H1 (cell line): Measurements from ENCODE around the gene GMPR2.

ENCODE experiments used
- CREB1 ChIP-seq: IDR thresholded peaks from 2 replicates; pipeline ENCODE4 v1.6.1; 2012; ENCODE audit warnings: inconsistent platforms
- EP300 ChIP-seq, 2 experiments: IDR thresholded peaks; 1 replicate in 1 of 2; 2 replicates in 1 of 2; pipeline ENCODE4 v1.6.1; 2011 to 2012; ENCODE audit warnings: low read depth in 2 of 2, low read length in 2 of 2, mild to moderate bottlenecking in 2 of 2, borderline replicate concordance in 1 of 2, inconsistent platforms in 1 of 2, moderate library complexity in 1 of 2
- EZH2 ChIP-seq: fragments of 200-600 bp; sonication (generic); IDR thresholded peaks from 2 replicates; pipeline ENCODE4 v1.7.1; 2012; ENCODE audit warnings: low read depth, mild to moderate bottlenecking, moderate library complexity, low read length, inconsistent platforms; ENCODE audit not compliant: severe bottlenecking
- FOSL1 ChIP-seq: IDR thresholded peaks from 2 replicates; pipeline ENCODE4 v1.6.1; 2011; ENCODE audit warnings: mild to moderate bottlenecking, low read depth, low read length, moderate library complexity; ENCODE audit not compliant: insufficient read depth
- JUND ChIP-seq: IDR thresholded peaks from 2 replicates; pipeline ENCODE4 v1.6.1; 2011; ENCODE audit warnings: mild to moderate bottlenecking, improper control_type of control experiment, low read length
- MAX ChIP-seq: IDR thresholded peaks from 2 replicates; pipeline ENCODE4 v1.6.1; 2012; ENCODE audit warnings: inconsistent platforms
- POLR2A ChIP-seq, 2 experiments: IDR thresholded peaks; 1 replicate in 1 of 2; 2 replicates in 1 of 2; pipeline ENCODE4 v1.6.1; 2011; ENCODE audit warnings: low read depth in 2 of 2, low read length in 2 of 2, mild to moderate bottlenecking in 2 of 2; ENCODE audit errors: control extremely low read depth in 1 of 2
- SP1 ChIP-seq: IDR thresholded peaks from 2 replicates; pipeline ENCODE4 v1.6.1; 2011; ENCODE audit warnings: low read depth, low read length
- TF ChIP-seq, protein P1 (sequence below), 3 experiments: IDR thresholded peaks; 1 replicate in 2 of 3; 2 replicates in 1 of 3; pipeline versions ENCODE4 v1.5.1 to v1.6.1; 2011; ENCODE audit warnings: low read length in 3 of 3, mild to moderate bottlenecking in 3 of 3, inconsistent platforms in 2 of 3, low read depth in 1 of 3, moderate library complexity in 1 of 3; ENCODE audit not compliant: insufficient read depth in 1 of 3; ENCODE audit errors: control extremely low read depth in 1 of 3
- TF ChIP-seq, protein P2 (sequence below): IDR thresholded peaks from 2 replicates; pipeline ENCODE4 v1.6.1; 2011; ENCODE audit warnings: low read length, improper control_type of control experiment

DNA sequence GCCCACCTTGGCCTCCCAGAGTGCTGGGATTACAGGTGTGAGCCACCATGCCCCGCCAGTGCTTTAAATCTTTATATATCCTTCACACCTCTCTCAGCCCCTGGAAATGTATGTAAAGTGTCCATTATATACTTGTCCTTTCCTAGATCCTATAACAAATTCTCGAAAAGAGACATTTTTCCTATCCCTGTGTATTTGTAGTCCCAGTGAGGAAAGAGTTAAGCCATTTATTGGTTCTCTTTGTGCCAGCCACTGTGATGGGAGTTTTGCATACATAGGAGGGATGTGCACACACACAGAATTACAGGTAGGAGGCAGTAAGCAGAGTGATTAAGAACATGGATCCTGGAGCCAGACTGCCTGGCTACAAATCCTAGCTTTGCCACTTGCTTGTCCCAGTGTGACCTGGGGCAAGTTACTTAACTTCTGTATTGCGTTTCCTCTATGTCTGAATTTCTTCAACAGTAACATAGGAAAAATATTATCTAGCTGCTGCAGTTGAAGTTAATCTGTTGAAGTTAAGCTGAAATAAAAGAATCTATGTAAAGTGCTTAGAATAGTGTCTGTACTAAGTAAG lies 40.8 kb downstream of the GMPR2 start:
- no peak for TF ChIP-seq JUND
- TF ChIP-seq, protein P1, sequence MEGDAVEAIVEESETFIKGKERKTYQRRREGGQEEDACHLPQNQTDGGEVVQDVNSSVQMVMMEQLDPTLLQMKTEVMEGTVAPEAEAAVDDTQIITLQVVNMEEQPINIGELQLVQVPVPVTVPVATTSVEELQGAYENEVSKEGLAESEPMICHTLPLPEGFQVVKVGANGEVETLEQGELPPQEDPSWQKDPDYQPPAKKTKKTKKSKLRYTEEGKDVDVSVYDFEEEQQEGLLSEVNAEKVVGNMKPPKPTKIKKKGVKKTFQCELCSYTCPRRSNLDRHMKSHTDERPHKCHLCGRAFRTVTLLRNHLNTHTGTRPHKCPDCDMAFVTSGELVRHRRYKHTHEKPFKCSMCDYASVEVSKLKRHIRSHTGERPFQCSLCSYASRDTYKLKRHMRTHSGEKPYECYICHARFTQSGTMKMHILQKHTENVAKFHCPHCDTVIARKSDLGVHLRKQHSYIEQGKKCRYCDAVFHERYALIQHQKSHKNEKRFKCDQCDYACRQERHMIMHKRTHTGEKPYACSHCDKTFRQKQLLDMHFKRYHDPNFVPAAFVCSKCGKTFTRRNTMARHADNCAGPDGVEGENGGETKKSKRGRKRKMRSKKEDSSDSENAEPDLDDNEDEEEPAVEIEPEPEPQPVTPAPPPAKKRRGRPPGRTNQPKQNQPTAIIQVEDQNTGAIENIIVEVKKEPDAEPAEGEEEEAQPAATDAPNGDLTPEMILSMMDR (IDR thresholded peaks at IDR 0.05; ENCODE audit: control extremely low read depth in 1 of 3, insufficient read depth in 1 of 3, low read depth in 1 of 3, low read length in 3 of 3): peak in 1 of 3 experiments; percentile 24; a peak in 2 of 4 replicates
- no peak for TF ChIP-seq SP1
- TF ChIP-seq MAX: no peak
- TF ChIP-seq EP300 (IDR thresholded peaks at IDR 0.05; ENCODE audit: borderline replicate concordance in 1 of 2, low read depth in 2 of 2, low read length in 2 of 2): no peak
- TF ChIP-seq, protein P2, sequence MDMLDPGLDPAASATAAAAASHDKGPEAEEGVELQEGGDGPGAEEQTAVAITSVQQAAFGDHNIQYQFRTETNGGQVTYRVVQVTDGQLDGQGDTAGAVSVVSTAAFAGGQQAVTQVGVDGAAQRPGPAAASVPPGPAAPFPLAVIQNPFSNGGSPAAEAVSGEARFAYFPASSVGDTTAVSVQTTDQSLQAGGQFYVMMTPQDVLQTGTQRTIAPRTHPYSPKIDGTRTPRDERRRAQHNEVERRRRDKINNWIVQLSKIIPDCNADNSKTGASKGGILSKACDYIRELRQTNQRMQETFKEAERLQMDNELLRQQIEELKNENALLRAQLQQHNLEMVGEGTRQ: no peak
- TF ChIP-seq CREB1: no peak
- TF ChIP-seq EZH2: no peak
- TF ChIP-seq POLR2A (IDR thresholded peaks at IDR 0.05; ENCODE audit: control extremely low read depth in 1 of 2, low read depth in 2 of 2, low read length in 2 of 2): no peak
- TF ChIP-seq FOSL1: no peak
